ENCODE results near the gene LYST. TPM values are rescaled to one million over a fixed set of nuclear protein-coding genes. Genes with fewer than 3 reads are reported as not detected.

LYST gene
- total RNA-seq, 1 donor from 2014 or later, result 72.4 TPM

DNA sequence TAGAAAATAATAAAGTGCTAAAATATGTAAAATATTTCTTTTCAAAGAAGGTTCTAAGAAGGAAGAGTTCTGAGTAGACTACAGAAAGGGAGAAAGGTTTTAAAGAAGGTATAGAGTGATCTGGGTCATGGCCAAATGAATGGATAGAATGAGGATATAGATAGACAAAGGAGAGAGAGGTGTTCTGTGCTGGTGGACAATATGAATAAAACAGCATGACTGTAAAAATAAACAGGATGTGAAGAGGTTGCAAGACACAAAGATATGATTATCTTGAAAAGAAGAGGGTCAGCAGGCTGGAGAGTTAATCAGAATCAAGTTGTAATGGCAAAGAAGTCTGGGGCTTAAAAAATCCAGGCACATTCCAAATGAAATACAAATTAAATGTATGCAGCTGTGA is 130.4 kb downstream of the LYST start:
- Histone ChIP-seq H3K27ac (no peak overlapping the region), H3K36me3 (peaks cover 41% of the 10 kb centered on the region), H3K4me1 (no peaks in the 10 kb centered on the region), H3K4me3 (no peak overlapping the region), H3K9me3 (no peaks in the 10 kb centered on the region), H3K27me3 (ENCODE audit: low read depth) (no peaks in the 10 kb centered on the region)
- intact Hi-C loops (cut with DNase I), result no loop called here
- no peak for DNase-seq
- TF ChIP-seq, protein P1, sequence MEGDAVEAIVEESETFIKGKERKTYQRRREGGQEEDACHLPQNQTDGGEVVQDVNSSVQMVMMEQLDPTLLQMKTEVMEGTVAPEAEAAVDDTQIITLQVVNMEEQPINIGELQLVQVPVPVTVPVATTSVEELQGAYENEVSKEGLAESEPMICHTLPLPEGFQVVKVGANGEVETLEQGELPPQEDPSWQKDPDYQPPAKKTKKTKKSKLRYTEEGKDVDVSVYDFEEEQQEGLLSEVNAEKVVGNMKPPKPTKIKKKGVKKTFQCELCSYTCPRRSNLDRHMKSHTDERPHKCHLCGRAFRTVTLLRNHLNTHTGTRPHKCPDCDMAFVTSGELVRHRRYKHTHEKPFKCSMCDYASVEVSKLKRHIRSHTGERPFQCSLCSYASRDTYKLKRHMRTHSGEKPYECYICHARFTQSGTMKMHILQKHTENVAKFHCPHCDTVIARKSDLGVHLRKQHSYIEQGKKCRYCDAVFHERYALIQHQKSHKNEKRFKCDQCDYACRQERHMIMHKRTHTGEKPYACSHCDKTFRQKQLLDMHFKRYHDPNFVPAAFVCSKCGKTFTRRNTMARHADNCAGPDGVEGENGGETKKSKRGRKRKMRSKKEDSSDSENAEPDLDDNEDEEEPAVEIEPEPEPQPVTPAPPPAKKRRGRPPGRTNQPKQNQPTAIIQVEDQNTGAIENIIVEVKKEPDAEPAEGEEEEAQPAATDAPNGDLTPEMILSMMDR (IDR thresholded peaks at IDR 0.05), result no peak
- ATAC-seq, result no peak

DNA sequence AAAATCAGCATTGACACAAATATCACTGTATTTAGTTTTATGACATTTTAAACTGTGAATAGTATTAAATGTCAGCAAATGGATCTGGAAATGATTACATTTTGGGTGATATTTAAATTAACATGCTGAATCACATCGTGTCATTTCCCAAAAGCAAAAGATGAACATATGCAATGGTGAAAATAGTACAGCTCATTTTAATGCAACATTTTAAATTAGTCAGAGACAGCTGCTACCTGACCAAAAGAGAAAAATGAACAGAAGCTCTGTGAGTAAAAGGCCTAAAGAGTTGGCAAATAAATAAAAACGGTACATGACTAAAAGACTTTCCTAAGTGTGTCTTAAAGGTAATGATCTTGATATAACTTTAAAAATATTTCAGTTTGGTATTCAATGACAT is 131.1 kb downstream of the LYST start:
- Histone ChIP-seq H3K9me3 (no peaks in the 10 kb centered on the region), H3K4me3 (no peak overlapping the region), H3K27me3 (ENCODE audit: low read depth) (no peaks in the 10 kb centered on the region), H3K36me3 (peaks cover 41% of the 10 kb centered on the region), H3K4me1 (no peaks in the 10 kb centered on the region), H3K27ac (no peak overlapping the region)
- ATAC-seq (no peak), DNase-seq (no peak)
- TF ChIP-seq, protein P1 (IDR thresholded peaks at IDR 0.05), result no peak
- intact Hi-C loops (cut with DNase I), result no loop called here

DNA sequence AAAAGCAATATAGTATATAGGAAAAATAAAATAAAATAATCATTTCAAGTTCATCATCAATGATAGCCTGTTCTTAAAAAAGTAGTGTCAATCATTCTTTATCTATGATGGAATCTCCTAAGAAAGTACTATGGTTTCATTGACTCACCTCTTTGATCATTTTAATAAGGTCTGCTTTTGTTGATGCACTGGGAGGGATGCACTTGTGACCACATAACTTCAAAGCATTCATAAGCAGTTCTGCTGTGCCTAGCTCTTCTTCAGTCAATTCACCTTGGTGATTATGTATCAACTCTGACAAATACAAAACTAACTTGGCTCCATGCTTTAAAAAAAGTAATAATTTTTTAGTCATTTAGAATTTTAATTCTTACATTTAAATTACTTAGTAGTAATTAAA is 132.4 kb downstream of the LYST start:
- Histone ChIP-seq H3K27me3 (ENCODE audit: low read depth) (no peaks in the 10 kb centered on the region), H3K9me3 (no peaks in the 10 kb centered on the region), H3K4me3 (no peak overlapping the region), H3K27ac (no peak overlapping the region), H3K36me3 (peaks cover 41% of the 10 kb centered on the region), H3K4me1 (no peaks in the 10 kb centered on the region)
- intact Hi-C loops (cut with DNase I), result no loop called here
- ATAC-seq (no peak), DNase-seq (no peak)
- TF ChIP-seq, protein P1 (IDR thresholded peaks at IDR 0.05), result no peak

DNA sequence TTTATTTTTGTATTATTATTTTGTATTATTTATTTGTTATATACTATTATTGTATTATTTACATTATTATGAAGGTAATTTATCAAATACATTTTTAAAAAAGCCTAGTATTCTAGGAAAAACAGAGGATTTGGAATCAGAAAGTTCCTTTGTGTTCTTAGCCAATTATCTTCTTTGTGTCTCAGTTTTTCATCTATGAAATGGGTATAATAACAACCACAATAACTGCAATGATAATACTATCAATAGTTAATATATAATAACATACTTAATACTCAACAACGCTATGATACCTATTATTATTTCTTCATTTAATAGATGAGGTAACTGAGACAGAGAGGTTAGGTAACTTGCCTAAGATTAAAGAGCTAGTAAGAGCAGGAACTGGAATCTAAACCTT is 136.7 kb downstream of the LYST start:
- Histone ChIP-seq H3K4me3 (no peak overlapping the region), H3K9me3 (no peaks in the 10 kb centered on the region), H3K27me3 (ENCODE audit: low read depth) (no peaks in the 10 kb centered on the region), H3K36me3 (peaks cover 67% of the 10 kb centered on the region), H3K27ac (no peak overlapping the region), H3K4me1 (no peaks in the 10 kb centered on the region)
- DNase-seq (no peak), ATAC-seq (no peak)
- TF ChIP-seq, protein P1 (IDR thresholded peaks at IDR 0.05), result no peak
- intact Hi-C loops (cut with DNase I), result no loop called here

DNA sequence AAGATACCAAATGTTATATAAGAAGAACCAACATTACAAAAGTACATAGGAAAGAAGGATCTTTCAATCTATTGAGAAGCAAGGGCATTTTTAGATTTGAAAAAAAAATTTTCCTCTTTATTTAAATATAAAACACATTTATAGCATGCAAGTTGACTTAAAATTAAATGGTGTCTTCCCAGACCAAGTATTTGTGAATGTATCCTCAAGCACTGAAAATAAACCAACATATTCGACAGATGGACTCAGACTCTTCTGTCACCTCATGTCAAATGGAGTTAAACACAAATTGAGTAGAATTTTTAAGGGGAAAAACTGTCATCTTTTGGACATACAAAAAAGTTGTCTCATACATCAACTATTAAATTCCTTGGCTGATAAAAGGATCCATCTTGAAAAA is 140.1 kb downstream of the LYST start:
- Histone ChIP-seq H3K27me3 (ENCODE audit: low read depth) (no peaks in the 10 kb centered on the region), H3K36me3 (peaks cover 87% of the 10 kb centered on the region), H3K27ac (no peak overlapping the region), H3K4me1 (no peaks in the 10 kb centered on the region), H3K9me3 (no peaks in the 10 kb centered on the region), H3K4me3 (no peak overlapping the region)
- DNase-seq (no peak), ATAC-seq (no peak)
- TF ChIP-seq, protein P1 (IDR thresholded peaks at IDR 0.05), result no peak
- intact Hi-C loops (cut with DNase I), result no loop called here

DNA sequence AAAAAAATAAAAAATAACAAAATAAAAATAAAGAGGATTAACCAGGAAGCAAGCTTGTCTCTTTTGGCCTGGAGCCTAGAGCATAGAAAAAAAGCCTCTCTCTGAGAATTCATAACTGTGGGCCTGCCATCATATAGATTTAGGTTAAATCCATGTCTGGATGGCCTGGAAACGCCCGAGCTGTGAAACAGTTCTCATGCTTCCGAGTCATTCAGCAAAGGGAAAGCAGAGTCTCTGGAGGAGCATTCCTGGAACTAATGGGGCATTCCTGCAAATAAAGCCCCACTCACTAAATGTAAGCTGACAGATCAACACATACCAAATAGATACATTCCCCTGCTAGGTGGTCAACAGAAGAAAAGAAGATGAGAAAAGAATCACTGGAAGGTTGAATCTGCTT is 141.3 kb downstream of the LYST start:
- Histone ChIP-seq H3K4me3 (no peak overlapping the region), H3K36me3 (peaks cover 90% of the 10 kb centered on the region), H3K9me3 (no peaks in the 10 kb centered on the region), H3K27me3 (ENCODE audit: low read depth) (no peaks in the 10 kb centered on the region), H3K27ac (no peak overlapping the region), H3K4me1 (no peaks in the 10 kb centered on the region)
- DNase-seq (no peak), ATAC-seq (no peak)
- intact Hi-C loops (cut with DNase I), result no loop called here
- TF ChIP-seq, protein P1 (IDR thresholded peaks at IDR 0.05), result no peak
